NCI-H1092 (cell line): ENCODE data around the gene PDLIM7.
"Not testable (repeated sequence)": the region's sequence is repeated elsewhere in the genome, so short reads cannot be mapped to it uniquely, and the experiment has no call there.

ENCODE experiments used
- DNase-seq: peaks from one replicate; lab custom pipeline; 2025; lab: John Stamatoyannopoulos, UW

The PDLIM7 gene

DNA sequence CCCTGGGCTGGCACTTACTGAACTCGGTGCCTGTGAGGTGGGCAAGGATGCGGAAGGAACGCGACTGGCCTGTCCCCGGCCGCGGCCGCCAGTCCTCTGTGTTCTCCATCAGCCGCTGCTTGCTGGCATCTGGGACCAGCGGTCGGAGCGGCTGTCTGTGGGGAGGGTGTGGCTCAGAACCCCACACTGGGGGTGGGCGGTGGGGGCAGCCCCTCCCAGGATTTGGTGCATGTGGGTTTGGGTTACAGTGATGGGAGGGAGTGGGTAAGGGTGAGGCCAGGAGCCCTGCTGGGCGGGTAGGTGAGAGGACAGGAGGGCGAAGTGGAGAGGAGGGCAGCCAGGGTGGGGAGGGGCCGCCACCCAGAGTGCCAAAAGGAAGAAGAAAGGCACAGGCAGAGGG, 6.4 kb downstream of the PDLIM7 start:
- no peak for DNase-seq

DNA sequence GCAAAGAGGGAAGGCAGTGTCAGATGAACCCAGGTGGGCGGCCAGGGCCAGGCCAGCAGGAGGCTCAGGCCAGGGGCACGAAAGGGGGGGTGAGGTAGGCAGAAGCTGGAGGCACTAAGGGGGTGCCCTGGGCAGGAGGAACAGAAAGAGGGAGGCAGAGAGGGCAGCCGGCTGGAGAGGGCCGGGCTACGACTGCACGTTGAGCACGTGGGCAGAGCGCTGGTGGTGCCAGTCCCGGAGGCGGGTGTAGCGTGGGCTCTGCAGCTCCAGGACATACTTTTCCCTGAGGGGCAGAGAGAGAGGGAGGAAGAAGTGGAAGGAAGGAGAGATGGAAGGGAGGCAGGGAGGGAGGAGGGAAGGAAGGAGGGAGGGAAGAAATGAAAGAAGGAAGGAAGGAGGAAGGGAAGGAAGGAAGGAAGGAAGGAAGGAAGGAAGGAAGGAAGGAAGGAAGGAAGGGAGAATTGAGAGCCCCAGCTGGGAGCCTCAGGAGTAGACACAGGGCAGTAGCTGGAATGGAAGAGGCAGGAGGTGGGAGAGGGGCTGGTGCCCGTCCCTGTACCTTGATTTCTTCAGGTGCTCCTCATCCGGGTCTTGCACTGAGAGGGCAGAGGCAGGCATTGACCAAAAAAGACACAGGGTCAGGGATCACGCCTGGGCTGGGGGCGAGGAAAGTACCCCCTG, 7.0 kb downstream of the PDLIM7 start:
- DNase-seq, result no peak

- no peak for DNase-seq
Measured at GRCh38 chr5:177489119-177489716, 8.2 kb downstream of the PDLIM7 start.

GRCh38 chr5:177487975-177488374, 9.4 kb downstream of the PDLIM7 start:
- no peak for DNase-seq

GRCh38 chr5:177487144-177487543, 10.3 kb downstream of the PDLIM7 start:
- no peak for DNase-seq

- DNase-seq, result no peak
Measured at GRCh38 chr5:177486256-177486655, 11.1 kb downstream of the PDLIM7 start.

- DNase-seq, result not testable (repeated sequence)
Measured at GRCh38 chr5:177485753-177486152, 11.7 kb downstream of the PDLIM7 start.

GRCh38 chr5:177484902-177485549, 12.4 kb downstream of the PDLIM7 start:
- DNase-seq, result no peak

DNA sequence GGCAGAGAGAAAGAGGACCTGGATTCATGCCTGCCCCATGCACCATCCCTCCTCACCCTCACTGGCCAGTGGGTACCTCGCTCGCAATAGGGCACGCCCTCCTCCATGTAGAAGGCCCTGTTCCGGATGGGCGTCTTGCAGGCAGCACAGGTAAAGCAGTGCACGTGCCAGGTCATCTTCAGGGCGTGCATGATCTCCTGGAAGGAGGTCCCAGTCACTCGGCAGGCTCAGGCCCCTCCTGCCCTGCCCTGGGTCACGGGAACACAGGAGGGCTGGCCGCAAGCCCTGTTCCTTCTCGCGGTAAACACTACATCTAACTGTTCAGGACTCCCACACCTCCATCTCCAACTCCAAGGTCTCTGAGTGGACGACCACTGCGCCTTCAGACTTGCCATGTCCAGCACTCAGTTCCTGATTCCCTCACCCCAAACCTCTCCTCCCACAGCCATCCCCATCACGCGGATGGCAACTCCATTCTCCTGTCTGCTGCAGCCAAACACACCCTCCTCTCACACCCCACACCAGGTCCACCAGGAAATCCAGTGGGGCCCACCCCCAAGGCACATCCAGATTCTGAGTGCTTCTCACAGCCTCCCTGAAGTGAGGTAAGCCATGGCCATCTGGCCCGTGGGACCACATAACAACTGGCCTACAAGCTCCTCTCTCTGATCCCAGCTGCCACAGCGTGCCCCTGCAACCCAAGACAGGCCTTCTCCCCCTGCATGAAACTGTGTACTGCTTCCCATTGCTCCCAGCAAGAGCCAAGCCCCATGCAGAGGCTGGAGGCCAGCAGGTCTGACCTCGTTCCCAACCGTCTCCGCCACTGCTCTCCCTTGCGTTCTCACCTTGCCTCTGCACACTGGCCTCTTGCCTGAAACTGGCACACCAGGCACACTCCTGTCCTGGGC, 13.2 kb downstream of the PDLIM7 start:
- no peak for DNase-seq

- DNase-seq, result no peak
Measured at GRCh38 chr5:177483042-177483441, 14.4 kb downstream of the PDLIM7 start.

- DNase-seq, result no peak
Measured at GRCh38 chr5:177482359-177482795, 15.0 kb downstream of the PDLIM7 start.

GRCh38 chr5:177479774-177480173, 17.6 kb downstream of the PDLIM7 start:
- no peak for DNase-seq

DNA sequence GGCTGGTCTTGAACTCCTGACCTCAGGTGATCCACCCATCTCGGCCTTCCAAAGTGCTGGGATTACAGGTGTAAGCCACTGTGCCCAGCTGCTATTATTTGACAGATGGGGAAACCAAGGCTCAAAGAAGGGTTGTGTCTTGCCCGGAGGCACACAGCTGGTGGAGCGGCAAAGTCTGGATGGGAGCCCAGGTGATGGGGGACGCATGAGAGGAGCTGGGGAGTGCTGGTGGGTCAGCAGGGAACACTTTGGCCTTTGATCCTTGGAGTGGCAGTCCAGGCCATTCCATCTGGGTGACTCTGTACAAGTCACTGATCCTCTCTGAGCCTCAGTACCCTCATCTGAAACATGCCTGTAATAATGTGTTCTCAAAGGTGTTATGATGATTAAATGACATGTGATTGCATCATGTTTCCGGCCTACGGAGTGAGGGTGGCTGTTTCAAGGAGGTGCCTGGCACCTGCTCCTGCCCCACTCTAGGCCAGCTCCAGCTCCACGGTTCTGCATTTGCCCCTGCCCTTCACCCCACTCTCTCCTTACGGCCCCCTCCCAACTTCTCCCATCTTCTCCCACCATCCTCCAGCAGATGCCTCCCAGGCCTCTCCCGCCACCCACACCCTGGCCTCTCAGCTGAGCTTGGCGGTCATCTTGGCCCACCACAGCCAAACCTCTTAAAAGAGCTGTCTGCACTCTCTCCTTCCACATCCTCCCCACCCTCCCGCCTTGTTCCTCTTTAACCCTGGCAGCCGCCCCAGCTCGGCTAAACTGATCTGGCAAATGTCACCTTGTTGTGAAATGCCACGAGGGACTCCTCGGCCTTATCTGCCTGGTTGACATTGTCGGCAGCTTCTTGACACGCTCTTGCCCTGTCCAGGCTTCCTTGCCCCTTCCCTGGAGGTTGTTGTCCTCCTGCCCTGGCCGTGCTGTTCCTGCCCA, 18.4 kb downstream of the PDLIM7 start:
- DNase-seq, result no peak

DNA sequence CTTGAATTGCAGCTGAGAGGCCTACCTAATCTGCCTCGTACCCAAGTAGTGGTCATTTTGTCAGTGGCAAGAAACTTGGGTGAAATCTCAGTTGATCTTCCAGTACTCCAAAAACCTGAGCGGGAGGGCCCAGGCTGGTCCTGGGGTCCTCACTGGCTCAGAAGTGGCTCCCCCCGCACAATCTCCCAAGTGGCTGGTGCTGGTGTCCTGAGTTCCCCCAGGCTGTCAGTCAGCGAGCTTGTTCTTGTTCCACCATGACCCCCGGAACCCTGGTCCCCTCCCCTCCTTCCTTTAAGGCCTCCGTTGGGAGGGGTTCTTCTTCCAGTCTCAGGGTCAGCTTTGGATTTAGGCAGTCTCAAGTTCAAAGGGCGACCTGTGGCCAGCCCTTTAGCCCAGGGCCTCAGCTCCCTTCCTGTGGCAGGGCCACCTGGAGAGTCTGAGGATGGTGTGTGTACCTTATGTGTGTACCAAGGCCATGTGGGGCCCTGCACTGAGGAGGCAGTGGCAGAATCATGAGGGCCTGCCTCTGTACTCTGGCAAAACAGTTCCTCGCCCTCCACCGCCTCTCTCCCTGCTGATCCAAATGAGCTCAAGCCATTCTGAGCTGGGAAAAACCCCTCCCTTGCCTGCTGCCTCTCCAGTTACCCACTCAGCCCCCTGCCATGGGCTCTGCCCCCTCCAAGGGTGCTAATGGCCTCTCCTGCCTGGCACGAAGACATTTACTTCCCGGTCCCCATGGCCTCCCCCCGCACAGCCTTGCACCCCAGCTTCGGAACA, 19.5 kb downstream of the PDLIM7 start:
- DNase-seq, result no peak

DNA sequence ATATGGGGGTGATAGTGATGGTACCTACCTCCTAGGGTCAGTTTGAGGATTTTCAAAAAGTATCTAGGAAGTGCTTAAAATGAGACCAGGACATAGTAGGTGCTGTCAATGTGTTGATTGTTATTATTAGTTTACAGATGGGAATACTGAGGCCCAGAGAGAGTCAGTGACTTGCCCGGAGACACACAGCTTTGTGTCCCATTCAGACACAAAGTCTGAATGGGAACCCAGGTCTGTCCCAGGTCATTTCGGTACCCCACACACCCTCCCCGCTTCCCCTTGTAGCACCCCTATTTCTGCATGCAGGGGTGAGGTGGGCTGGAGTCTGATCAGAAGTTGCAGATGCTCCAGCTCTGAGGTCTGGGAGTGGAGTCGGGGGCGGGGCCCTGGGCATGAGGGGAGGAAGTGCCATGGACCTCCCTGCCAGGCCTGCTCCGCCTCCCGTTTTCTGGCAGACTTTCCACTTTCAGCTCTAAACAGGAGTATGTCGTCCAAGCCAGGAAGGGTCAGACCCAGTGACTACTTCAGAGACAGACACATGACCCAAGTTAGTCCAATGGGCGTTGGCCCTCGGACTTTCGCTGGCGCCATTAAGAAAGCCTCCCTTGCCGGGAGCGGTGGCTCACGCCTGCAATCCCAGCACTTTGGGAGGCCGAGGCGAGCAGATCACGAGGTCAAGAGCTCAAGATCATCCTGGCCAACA, 20.7 kb downstream of the PDLIM7 start:
- no peak for DNase-seq

- no peak for DNase-seq
Measured at GRCh38 chr5:177475563-177476427, 21.6 kb downstream of the PDLIM7 start.

- DNase-seq, result no peak
Measured at GRCh38 chr5:177474846-177475562, 22.4 kb downstream of the PDLIM7 start.

GRCh38 chr5:177474002-177474476, 23.4 kb downstream of the PDLIM7 start:
- DNase-seq, result no peak
